NCI-H526 treated with DMSO at 0.1 percent for 48 hours (cell line): ENCODE results near the gene TMEM138.

Source experiments
- DNase-seq: peaks from one replicate; lab custom pipeline; 2025; lab: John Stamatoyannopoulos, UW

Gene TMEM138

DNA sequence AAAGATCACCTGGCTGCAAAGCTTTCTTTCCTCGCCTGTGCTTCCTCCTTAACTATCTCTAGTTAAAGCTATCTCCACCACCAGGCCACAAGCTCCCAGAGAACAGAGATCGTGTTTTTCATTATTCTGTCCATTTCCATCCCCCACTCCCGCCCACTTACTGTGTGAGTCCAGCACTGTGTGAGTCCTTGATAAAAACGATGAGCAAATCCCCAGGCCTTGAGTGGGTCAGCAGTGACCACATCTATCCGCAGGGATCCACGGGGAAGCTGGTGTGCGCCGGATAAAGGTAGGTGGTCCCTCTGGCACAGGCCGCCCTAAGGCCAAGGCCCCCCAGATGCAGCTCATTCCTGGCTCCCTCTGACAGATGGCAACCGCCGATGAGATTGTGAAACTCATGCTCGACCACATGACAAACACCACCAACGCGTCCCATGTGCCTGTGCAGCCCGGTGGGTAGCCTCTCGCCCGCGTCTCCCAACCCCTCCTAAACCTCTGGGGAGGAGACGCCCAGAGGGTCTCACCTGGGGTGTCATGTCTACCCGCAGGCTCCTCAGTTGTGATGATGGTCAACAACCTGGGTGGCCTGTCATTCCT is 19.9 kb upstream of the TMEM138 start:
- no peak for DNase-seq

DNA sequence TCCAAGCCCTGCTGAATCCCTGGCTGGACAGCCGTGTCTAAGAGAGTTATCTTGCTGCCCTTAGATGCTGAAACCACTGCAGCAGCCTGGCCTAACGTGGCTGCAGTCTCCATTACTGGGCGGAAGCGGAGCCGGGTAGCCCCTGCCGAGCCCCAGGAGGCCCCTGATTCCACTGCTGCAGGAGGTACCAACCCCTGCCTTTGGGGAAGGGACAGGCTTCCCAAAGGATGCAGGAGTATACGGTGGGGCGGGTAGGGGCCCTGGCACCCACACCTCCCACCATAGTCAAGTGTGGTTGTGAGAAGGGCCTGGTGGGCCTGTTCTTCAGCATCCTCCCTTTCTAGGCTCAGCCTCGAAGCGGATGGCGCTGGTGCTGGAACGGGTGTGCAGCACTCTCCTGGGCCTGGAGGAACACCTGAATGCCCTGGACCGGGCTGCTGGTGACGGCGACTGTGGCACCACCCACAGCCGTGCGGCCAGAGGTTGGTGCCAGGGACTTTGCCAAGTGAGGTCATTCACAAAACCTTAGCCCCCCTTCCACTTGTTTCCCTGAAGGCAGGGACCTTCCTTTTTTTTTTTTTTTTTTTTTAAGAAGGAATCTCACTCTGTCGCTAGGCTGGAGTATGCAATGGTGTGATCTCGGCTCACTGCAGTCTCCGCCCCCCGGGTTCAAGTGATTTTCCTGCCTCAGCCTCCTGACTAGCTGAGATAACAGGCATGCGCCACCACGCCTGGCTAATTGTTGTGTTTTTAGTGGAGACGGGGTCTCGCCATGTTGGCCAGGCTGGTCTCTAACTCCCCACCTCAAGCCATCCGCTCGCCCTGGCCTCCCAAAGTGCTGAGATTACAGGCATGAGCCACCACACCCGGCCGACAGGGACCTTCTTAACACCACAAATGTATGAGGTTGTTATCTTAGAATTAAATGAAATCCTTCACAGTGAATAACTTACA is 18.1 kb upstream of the TMEM138 start:
- no peak for DNase-seq

DNA sequence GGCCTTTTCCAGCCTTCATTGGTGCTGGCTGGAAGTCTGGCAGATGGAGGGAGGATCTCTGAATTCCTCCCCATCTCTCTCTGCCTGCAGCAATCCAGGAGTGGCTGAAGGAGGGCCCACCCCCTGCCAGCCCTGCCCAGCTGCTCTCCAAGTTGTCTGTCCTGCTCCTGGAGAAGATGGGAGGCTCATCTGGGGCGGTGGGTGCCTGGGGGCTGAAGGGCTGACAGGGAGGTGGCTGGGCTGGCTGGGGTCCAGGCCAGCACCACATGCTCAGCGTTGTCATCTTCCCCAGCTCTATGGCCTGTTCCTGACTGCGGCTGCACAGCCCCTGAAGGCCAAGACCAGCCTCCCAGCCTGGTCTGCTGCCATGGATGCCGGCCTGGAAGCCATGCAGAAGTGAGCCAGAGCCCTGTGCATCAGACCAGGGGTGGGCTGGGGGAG is 17.0 kb upstream of the TMEM138 start:
- no peak for DNase-seq

GRCh38 chr11:61345954-61346843 is 16.0 kb upstream of the TMEM138 start:
- DNase-seq: no peak

DNA sequence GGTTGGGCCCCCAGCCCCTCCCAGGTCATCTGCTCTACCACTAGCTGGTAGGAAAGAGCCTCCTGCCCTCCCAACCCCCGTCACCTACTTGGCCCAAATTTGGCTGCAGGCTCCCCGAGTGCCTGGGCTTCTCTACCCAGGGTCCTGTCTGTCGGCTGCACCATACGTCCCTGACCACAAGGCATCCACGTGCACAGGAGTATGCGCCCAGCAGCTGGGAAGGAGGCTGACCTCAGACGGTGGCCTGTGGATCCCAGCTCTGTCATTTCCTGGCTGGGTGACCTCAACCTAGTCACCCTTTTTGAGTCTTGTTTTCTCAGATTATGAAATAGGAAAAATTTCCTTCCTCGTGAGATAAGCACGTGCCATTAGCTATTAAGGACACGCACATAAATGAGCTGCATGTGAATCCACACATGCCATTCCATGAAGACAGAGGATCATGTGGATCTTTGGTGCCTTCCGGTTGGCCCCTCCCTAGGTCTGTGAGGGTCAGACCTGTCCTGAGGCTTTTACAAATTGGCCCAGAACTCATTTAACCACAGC is 14.2 kb upstream of the TMEM138 start:
- no peak for DNase-seq

DNA sequence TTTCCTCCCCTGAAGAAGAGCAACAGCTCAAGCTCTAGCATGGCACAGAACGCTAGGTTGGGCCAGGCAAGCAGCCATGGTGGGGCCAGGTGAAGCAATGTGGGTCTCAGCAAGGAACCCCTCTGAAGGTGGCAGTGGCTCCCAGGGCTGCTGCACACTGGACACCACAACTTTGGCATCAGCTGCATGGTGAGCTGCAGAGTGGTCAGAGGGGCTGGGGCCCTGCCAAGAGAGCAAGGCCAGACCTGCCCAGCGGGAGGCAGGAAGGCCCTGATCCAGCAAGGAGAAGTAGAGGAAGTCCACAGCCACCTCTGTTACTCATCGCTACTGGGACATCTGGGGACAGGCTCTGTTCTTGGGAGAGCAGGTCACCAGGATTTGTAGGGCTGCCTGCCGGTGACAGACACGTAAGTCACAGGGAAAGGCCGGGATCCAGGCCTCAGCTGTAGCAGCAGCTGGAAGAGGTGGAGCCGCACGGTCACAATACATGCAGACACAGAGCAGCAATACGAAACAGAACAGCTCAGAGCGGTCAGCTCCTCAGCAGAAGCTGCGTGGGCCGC is 12.9 kb upstream of the TMEM138 start:
- DNase-seq: no peak

DNA sequence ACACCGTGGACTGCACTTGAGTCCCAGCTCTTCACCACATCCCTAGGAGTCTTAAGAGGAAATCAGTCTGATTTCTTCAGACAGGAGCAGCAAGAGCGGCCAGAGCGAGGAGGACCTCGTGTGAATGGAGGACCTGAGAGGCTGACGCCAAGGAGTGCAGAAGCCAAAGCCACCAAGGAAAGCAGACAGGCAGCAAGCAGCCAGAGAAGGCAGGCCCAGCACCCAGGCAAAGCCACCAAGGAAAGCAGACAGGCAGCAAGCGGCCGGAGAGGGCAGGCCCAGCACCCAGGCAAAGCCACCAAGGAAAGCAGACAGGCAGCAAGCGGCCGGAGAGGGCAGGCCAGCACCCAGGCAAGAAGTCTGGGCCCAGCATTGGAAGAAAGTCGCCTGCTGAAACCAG is 12.3 kb upstream of the TMEM138 start:
- no peak for DNase-seq

DNA sequence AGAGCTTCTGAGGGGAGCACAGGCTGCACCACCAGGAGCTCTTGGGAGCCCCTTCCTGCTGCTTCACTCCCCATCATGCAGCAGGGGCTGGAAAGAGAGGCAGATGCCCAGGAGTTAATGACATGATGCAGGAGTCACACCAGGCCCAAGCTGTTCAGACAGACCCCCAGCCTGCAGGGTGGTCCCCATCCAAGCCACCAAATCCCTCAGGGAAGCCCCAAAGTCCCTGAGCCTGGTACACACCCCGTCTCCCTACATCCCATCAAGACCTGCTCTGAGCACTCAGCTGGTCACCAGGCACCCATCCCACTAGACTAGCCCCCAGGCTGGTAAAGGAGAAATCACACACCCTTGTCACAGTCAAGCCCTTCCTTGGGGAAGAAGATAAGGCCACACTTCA is 11.8 kb upstream of the TMEM138 start:
- no peak for DNase-seq

- DNase-seq: no peak
Observed at GRCh38 chr11:61350803-61351202, 11.4 kb upstream of the TMEM138 start.

DNA sequence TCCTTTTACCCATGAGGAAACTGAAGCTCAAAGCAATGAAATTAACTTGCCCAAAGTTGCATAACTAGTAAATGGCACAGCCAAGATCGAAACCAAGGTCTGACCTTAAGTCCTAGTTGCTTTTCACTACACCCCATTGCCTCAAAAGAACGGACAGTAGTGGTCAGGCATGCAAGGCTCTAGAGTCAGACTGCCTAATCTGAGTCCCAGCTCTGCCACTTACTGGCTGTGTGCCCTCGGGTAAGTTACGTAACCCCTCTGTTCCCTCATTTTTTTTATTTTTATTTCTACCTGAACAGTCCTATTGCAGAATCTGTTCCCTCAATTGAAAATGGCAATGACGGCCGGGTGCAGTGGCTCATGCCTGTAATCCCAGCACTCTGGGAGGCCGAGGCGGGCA is 10.1 kb upstream of the TMEM138 start:
- DNase-seq: no peak

DNA sequence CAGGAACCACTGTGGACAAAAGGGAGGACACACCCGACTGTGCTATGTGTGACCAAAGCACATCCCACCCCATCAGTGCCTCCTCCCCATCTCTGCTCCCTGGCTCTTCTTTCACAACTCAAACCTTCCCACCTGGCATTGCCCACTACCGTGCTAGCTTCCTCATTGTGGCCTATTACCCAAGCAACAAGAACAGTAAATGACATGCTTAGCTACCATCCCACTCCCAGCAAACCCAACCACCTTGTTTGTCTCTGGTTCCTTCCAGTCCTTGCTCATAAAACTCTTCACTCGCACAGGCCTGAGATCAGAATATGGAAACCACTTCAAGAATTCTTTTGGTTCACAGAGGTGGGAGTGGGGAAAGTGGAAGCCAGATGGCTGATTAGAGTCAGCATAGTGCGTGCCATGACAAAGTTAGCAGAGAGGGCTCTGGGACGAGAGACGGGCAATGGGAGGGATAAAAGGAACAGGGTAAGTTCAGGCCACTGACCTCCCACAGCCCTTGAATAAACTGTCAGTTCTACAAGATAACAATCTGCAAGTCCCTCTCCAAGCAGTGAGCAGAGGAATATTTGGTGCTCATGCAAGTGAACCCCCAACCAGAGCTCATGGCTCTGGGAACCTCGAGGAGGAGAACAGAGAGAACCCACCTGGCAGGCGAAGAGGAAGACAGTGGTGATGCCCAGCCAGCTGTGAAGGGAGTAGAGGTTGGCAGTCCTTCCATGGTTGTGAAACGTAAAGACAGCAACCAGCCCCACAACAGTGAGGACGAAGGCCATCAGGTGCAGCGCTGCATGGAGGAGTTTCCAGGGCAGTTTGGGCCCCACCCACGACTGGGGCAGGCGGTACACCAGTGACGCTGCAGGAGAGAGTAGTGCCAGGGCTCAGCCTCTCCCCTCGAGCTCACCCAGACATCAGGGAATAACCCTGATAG is 8.8 kb upstream of the TMEM138 start:
- no peak for DNase-seq

- no peak for DNase-seq
Observed at GRCh38 chr11:61354208-61354607, 8.0 kb upstream of the TMEM138 start.

GRCh38 chr11:61356706-61357105 is 5.5 kb upstream of the TMEM138 start:
- DNase-seq: no peak

DNA sequence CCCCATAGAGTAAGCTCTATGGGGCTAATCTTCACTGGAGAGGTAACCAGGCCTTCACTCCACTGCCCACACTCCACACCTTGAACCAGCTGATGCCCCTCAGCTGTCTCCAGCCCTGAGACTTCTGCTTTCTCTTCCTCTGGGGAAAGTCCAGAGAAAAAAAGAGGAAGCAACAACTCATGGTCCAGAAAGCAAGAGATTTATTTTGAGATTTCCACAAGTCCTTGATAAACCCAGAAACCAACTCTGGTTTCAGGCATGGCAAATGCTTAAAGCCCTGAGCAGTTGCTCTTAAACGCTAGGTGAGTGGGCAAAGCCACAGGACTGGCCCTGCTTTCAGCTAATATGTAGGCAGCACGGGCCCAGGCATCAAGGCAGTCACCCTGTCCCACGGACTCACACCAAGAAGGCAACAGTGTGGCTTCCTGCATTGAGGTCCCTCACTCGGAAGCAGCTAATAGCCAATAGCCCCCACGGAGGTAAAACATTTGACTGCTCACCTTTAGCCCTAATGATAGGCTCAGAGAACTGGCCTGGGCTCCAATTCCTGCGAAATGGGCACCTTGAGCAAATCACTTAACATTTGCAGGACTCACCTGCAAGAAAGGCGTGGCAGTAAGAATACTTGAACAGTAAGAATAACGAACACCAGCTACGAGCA is 4.8 kb upstream of the TMEM138 start:
- no peak for DNase-seq

DNA sequence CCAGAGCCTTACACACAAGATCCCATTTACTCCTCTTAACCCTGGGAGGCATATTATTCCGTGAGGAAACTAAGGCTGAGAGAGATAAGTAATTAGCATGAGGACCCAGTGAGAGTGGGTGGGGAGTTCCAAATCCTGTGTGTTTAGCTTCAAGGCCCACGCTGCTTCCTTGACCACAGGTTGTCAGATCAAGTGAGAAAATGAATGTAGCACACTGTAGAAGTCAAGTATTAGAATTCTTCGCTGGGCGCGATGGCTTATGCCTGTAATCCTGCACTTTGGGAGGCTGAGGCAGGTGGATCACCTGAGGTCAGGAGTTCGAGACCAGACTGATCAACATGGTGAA is 4.3 kb upstream of the TMEM138 start:
- DNase-seq: no peak

GRCh38 chr11:61358566-61358965 is 3.6 kb upstream of the TMEM138 start:
- DNase-seq: no peak

- DNase-seq: no peak
Observed at GRCh38 chr11:61359516-61359915, 2.7 kb upstream of the TMEM138 start.

DNA sequence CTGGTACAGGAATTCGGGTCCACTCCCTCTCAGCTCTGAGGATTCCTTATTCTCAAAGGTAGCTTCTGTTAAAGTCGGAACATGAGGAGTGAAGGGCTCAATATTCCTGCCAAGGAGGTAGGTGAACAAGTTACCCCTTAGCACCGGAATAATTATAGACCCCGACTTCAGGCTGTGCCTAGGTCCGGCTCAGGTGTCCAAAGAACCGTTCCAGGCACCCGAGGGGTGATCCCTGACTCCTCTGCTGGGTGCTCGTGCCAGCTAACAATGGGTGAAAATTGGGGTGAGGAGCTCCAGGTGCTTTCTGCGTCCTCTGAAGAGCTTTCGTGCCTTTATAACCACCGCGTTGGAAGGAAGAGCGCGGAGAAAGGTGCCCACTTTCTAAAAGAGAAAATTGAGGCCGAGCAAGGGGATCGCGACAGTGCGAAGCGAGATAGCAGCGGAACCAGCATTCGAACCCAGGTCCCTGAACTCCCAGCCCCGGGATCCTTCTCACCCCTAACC is 885 bp upstream of the TMEM138 start:
- DNase-seq: no peak

- peak; percentile 51 for DNase-seq
Observed at GRCh38 chr11:61362542-61362875, 335 bp downstream of the TMEM138 start.

DNA sequence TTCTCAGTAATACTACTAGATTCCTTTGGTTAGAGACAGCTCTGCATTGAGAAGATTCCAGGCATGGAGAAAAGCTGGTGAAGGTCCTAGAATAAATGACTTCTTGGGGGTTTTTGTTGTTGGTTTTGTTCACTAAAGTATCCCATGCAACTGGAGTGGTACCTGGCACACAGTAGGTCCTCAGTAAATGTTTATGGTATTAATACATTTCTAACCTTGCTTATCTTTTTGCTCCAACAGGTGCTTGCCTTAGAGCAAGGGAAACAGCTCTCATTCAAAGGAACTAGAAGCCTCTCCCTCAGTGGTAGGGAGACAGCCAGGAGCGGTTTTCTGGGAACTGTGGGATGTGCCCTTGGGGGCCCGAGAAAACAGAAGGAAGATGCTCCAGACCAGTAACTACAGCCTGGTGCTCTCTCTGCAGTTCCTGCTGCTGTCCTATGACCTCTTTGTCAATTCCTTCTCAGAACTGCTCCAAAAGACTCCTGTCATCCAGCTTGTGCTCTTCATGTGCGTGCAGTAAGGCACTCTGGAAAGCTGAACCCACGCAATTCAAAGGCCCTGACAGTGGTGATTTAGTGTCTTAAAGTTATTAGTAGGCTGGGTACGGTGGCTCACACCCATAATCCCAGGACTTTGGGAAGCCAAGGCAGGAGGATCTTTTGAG is 2.0 kb downstream of the TMEM138 start:
- DNase-seq: no peak
